Kidney (tissue), 14 donors: ENCODE data around the gene RRAS2. TPM values are rescaled to one million over a fixed set of nuclear protein-coding genes. Genes with fewer than 3 reads are reported as not detected.

Source experiments
- DNase-seq, 5 donors: peaks; one replicate each; pipeline ENCODE4 v3.0.0-alpha.2; 2013 to 2020
- FAIRE-seq: peaks from 2 replicates; lab custom pipeline; 2012; peaks lifted over from hg19 to GRCh38; lab: Jason Lieb, UNC
- H3K27ac ChIP-seq, 2 donors: one replicate each; pipeline ENCODE4 v1.7.0; 2013; ENCODE audit warnings: low read depth in 2 of 2, low read length in 2 of 2, inconsistent platforms in 1 of 2
- H3K27me3 ChIP-seq: one replicate; pipeline ENCODE4 v1.7.1; 2013; ENCODE audit warnings: low read length, inconsistent platforms; ENCODE audit not compliant: control insufficient read depth, insufficient read depth
- H3K36me3 ChIP-seq, 3 donors: one replicate each; pipeline versions ENCODE4 v1.7.0 to v1.7.1; 2013; ENCODE audit warnings: low read length in 3 of 3, control low read depth in 1 of 3, inconsistent platforms in 1 of 3; ENCODE audit not compliant: insufficient read depth in 3 of 3, control insufficient read depth in 2 of 3
- H3K4me1 ChIP-seq, 3 donors: one replicate each; pipeline versions ENCODE4 v1.7.0 to v1.7.1; 2013; ENCODE audit warnings: low read length in 3 of 3, inconsistent platforms in 1 of 3, low read depth in 1 of 3; ENCODE audit not compliant: control insufficient read depth in 2 of 3, insufficient read depth in 2 of 3
- H3K4me3 ChIP-seq, 3 donors: one replicate each; pipeline versions ENCODE4 v1.7.0 to v1.8.1; 2013; ENCODE audit warnings: low read length in 3 of 3, control low read depth in 1 of 3, inconsistent platforms in 1 of 3
- H3K9ac ChIP-seq, 3 donors: one replicate each; pipeline versions ENCODE4 v1.7.0 to v1.7.1; 2013; ENCODE audit warnings: low read length in 3 of 3, control low read depth in 1 of 3, inconsistent platforms in 1 of 3
- H3K9me3 ChIP-seq, 3 donors: one replicate each; pipeline versions ENCODE4 v1.7.0 to v1.7.1; 2013; ENCODE audit warnings: low read length in 3 of 3, control low read depth in 1 of 3, inconsistent platforms in 1 of 3; ENCODE audit not compliant: control insufficient read depth in 2 of 3, insufficient read depth in 1 of 3
- CTCF ChIP-seq: IDR thresholded peaks from 3 replicates; pipeline ENCODE4 v1.5.1; 2012; ENCODE audit warnings: mild to moderate bottlenecking, moderate library complexity, borderline replicate concordance; ENCODE audit not compliant: insufficient read depth; ENCODE audit errors: extremely low read depth
- intact Hi-C: fragments of 100-400 bp; cut with DNase I; formaldehyde crosslinking; loops from one replicate; pipeline ENCODE4 v1.11.1; 2022
- polyA plus RNA-seq: library from polyadenylated mRNA; stranded (reverse); fragments of 350-450 nt; fragmentation: Illumina TruSeq; extraction: RNeasy Lipid Tissue Mini Kit (QIAGEN cat#74804); gene quantifications from one replicate; pipeline ENCODE4 v1.2.3, GENCODE V29; 2014; ENCODE audit warnings: low read depth, low replicate concordance; ENCODE audit not compliant: insufficient read depth
- total RNA-seq: library from RNA; stranded (reverse); fragmentation: NEBNext Ultra II Directional; extraction: Animal tissue kit (Norgen Biotek cat#: 25700); gene quantifications from one replicate; pipeline ENCODE4 v1.2.1, GENCODE V29; 2021
- donor health status: control.
- donor health status: control.
- donor health status: control.
- donor health status: control.
- donor health status: control.
- donor health status: DM: yes; HTN: yes; CAD: no.
- donor health status: Normal renal cell carcinoma (clear cell type).

The RRAS2 gene
- total and polyA plus RNA-seq, 2 donors from 2014 or later, result 23.3 to 33.2 TPM

- Histone ChIP-seq H3K9me3 (no peaks in the 10 kb centered on the region), H3K4me3 (no peak overlapping the region), H3K27me3 (no peaks in the 10 kb centered on the region), H3K4me1 (peaks cover 0 to 2% (median 0%) of the 10 kb centered on the region in 3 donors), H3K9ac (no peak overlapping the region), H3K27ac (no peak overlapping the region), H3K36me3 (no peaks in the 10 kb centered on the region)
- intact Hi-C loops, result no loop called here
- no peak for DNase-seq
- TF ChIP-seq CTCF, result no peak
- no peak for FAIRE-seq
Measured at GRCh38 chr11:14364322-14364721, 5.3 kb upstream of the RRAS2 start.

GRCh38 chr11:14362611-14363010 is 3.6 kb upstream of the RRAS2 start:
- TF ChIP-seq CTCF, result no peak
- Histone ChIP-seq H3K27me3 (no peaks in the 10 kb centered on the region), H3K36me3 (no peaks in the 10 kb centered on the region), H3K4me3 (no peak overlapping the region), H3K9me3 (no peaks in the 10 kb centered on the region), H3K9ac (no peak overlapping the region), H3K27ac (no peak overlapping the region), H3K4me1 (peaks cover 0 to 5% (median 0%) of the 10 kb centered on the region in 3 donors)
- DNase-seq, result no peak
- no peak for FAIRE-seq
- intact Hi-C loops, result no loop called here

- DNase-seq (no peak), FAIRE-seq (no peak)
- H3K9me3 ChIP-seq, result no peaks in the 10 kb centered on the region
- no peak overlapping the region for H3K4me3 ChIP-seq
- H3K9ac ChIP-seq, result no peak overlapping the region
- H3K27ac ChIP-seq, result no peak overlapping the region
- TF ChIP-seq CTCF, result no peak
- intact Hi-C loops, result no loop called here
- H3K27me3 ChIP-seq, result no peaks in the 10 kb centered on the region
- H3K36me3 ChIP-seq, result no peaks in the 10 kb centered on the region
- H3K4me1 ChIP-seq, result peaks cover 0 to 5% (median 0%) of the 10 kb centered on the region in 3 donors
Measured at GRCh38 chr11:14361951-14362350, 3.0 kb upstream of the RRAS2 start.

GRCh38 chr11:14360976-14361375 is 2.0 kb upstream of the RRAS2 start:
- no peak for FAIRE-seq

More at GRCh38 chr11:14360976-14361375, 2.0 kb upstream of the RRAS2 start:
- Histone ChIP-seq H3K4me3 (no peak overlapping the region), H3K9ac (no peak overlapping the region), H3K4me1 (peaks cover 0 to 5% (median 0%) of the 10 kb centered on the region in 3 donors), H3K27ac (no peak overlapping the region), H3K36me3 (no peaks in the 10 kb centered on the region), H3K27me3 (no peaks in the 10 kb centered on the region), H3K9me3 (no peaks in the 10 kb centered on the region)
- no peak for TF ChIP-seq CTCF
- DNase-seq, result no peak
- intact Hi-C loops, result no loop called here
